OCI-LY7 (cell line): ENCODE data around the gene EXOC4.

Experiments used
- EZH2phosphoT487 ChIP-seq: fragments of 200-600 bp; sonication (generic); IDR thresholded peaks from 2 replicates; pipeline ENCODE4 v1.6.1; 2018; ENCODE audit warnings: low read depth, borderline replicate concordance, mild to moderate bottlenecking, mixed run types, antibody characterized with exemption, low read length, moderate library complexity, mixed read lengths
- TF ChIP-seq, protein P1 (sequence below): fragments of 200-600 bp; sonication (generic); conservative IDR thresholded peaks from 2 replicates; pipeline ENCODE4 v1.5.1; 2014; ENCODE audit warnings: mild to moderate bottlenecking, antibody characterized with exemption, low read length, moderate library complexity, mixed read lengths

DNA sequence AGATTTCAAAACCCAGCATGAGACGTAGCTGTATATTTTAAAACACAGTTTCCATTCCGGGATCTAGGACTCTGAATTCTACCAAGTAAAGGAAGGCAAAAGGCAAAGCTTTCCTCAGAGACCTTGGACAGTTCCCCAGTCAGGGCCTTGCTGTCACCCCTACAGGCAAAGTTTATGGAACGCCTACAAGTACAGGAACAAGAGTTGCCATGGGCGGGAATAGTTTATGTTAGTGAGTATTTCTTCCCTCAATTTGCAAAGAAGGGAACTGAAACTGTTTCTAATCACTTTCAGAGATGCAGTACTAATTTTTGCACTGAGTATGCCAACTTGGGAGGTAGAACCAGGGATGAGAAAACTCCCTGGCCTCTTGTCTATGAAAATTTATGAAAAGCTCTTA lies 806.1 kb downstream of the EXOC4 start:
- TF ChIP-seq, protein P1, sequence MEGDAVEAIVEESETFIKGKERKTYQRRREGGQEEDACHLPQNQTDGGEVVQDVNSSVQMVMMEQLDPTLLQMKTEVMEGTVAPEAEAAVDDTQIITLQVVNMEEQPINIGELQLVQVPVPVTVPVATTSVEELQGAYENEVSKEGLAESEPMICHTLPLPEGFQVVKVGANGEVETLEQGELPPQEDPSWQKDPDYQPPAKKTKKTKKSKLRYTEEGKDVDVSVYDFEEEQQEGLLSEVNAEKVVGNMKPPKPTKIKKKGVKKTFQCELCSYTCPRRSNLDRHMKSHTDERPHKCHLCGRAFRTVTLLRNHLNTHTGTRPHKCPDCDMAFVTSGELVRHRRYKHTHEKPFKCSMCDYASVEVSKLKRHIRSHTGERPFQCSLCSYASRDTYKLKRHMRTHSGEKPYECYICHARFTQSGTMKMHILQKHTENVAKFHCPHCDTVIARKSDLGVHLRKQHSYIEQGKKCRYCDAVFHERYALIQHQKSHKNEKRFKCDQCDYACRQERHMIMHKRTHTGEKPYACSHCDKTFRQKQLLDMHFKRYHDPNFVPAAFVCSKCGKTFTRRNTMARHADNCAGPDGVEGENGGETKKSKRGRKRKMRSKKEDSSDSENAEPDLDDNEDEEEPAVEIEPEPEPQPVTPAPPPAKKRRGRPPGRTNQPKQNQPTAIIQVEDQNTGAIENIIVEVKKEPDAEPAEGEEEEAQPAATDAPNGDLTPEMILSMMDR, result no peak
- TF ChIP-seq EZH2phosphoT487, result no peak
